Cardiac fibroblast (primary cell): ENCODE data around the gene CRAT.

ENCODE experiments used
- DNase-seq, 2 donors: peaks; one replicate each; pipeline versions ENCODE4 v3.0.0 to v3.0.0-alpha.2; 2010; ENCODE audit warnings: low read depth in 2 of 2
- H3K4me3 ChIP-seq, 2 donors: replicated peaks in 1 of 2; 1 replicate in 1 of 2; 2 replicates in 1 of 2; pipeline ENCODE4 v1.5.1; 2011; ENCODE audit warnings: low read depth in 2 of 2, low read length in 2 of 2, mild to moderate bottlenecking in 2 of 2, moderate library complexity in 1 of 2
- CTCF ChIP-seq: IDR thresholded peaks from one replicate; pipeline ENCODE4 v1.5.1; 2011; ENCODE audit warnings: low read depth, mild to moderate bottlenecking, low read length, inconsistent platforms

The CRAT gene

GRCh38 chr9:129110740-129111527 is at the start of gene CRAT, which contains the start of gene PTPA:
Gene CRAT, minus strand, starts transcription at chr9:129110793. Its CDS starts 284 bp downstream, at chr9:129110509.
Gene PTPA, plus strand, starts transcription at chr9:129111415. Its CDS starts 186 bp downstream, at chr9:129111601.
- peak; percentile 96 to 97 for DNase-seq
- H3K4me3 ChIP-seq = peak within 1 kb of the TSS; percentile 90 to 91
- TF ChIP-seq CTCF = no peak

GRCh38 chr9:129156163-129156562 is 45.6 kb upstream of the CRAT start:
- no peak overlapping the region for H3K4me3 ChIP-seq
- no peak for DNase-seq
- no peak for TF ChIP-seq CTCF

GRCh38 chr9:129154866-129155477 is 44.4 kb upstream of the CRAT start:
- no peak overlapping the region for H3K4me3 ChIP-seq
- no peak for TF ChIP-seq CTCF
- DNase-seq = no peak

GRCh38 chr9:129151469-129151868 is 40.9 kb upstream of the CRAT start:
- TF ChIP-seq CTCF = no peak
- no peak for DNase-seq
- H3K4me3 ChIP-seq = no peak overlapping the region

GRCh38 chr9:129150672-129151211 is 40.1 kb upstream of the CRAT start:
- TF ChIP-seq CTCF = no peak
- no peak for DNase-seq
- no peak overlapping the region for H3K4me3 ChIP-seq

- DNase-seq = no peak
- no peak overlapping the region for H3K4me3 ChIP-seq
- TF ChIP-seq CTCF = no peak
Observed at GRCh38 chr9:129150122-129150521, 39.5 kb upstream of the CRAT start.
